BLaER1 treated with 17β-estradiol and CSF1 and Interleukin-3, amounts not matched to agents 10 nM and 100 nM (cell line): Measurements from ENCODE around the gene LRRC38.
A peak's percentile ranks its signal among the peaks of the same experiment; 100 is the strongest.
"Not testable (repeated sequence)": the region's sequence is repeated elsewhere in the genome, so short reads cannot be mapped to it uniquely, and the experiment has no call there.

Experiments used
- H3K27ac ChIP-seq, 11 experiments: shearing (Covaris generic); formaldehyde crosslinking; 2 replicates each; pipeline ENCODE4 v1.8.1; 2022
- H3K27me3 ChIP-seq, 11 experiments: shearing (Covaris generic); formaldehyde crosslinking; 2 replicates each; pipeline ENCODE4 v1.8.1; 2022
- H3K36me3 ChIP-seq, 11 experiments: shearing (Covaris generic); formaldehyde crosslinking; 2 replicates each; pipeline ENCODE4 v1.8.1; 2022
- H3K4me1 ChIP-seq, 10 experiments: shearing (Covaris generic); formaldehyde crosslinking; 2 replicates each; pipeline ENCODE4 v1.8.1; 2022
- H3K4me2 ChIP-seq, 11 experiments: shearing (Covaris generic); formaldehyde crosslinking; 2 replicates each; pipeline ENCODE4 v1.8.1; 2022
- H3K4me3 ChIP-seq, 10 experiments: shearing (Covaris generic); formaldehyde crosslinking; 2 replicates each; pipeline ENCODE4 v1.8.1; 2022
- H3K9ac ChIP-seq, 11 experiments: shearing (Covaris generic); formaldehyde crosslinking; 2 replicates each; pipeline ENCODE4 v1.8.1; 2022
- H3K9me3 ChIP-seq, 11 experiments: shearing (Covaris generic); formaldehyde crosslinking; replicated peaks in 1 of 11; 2 replicates each; pipeline ENCODE4 v1.8.1; 2022
- H4K20me1 ChIP-seq, 11 experiments: shearing (Covaris generic); formaldehyde crosslinking; 2 replicates each; pipeline ENCODE4 v1.8.1; 2022
- Cebpa-rat ChIP-seq, 11 experiments: shearing (Covaris generic); IDR thresholded peaks; 2 replicates each; pipeline ENCODE4 v1.8.1; 2022

Gene LRRC38

GRCh38 chr1:13469343-13469742 lies 44.5 kb downstream of the LRRC38 start:
- Histone ChIP-seq H3K9me3 (peaks cover 0 to 7% (median 0%) of the 10 kb centered on the region in 11 experiments; a peak in 1 of 22 replicates), H3K27ac (0 out of 22 replicates have a peak overlapping the region, but pooled peaks of 2 of the 11 experiments have one; percentile 15 to 28), H3K4me2 (peak overlapping the region in 5 of 11 experiments; percentile 6 to 38 (median 18); a peak in 7 of 22 replicates), H3K9ac (no peak overlapping the region), H3K4me3 (no peak overlapping the region), H4K20me1 (no peaks in the 10 kb centered on the region), H3K4me1 (peaks cover 0 to 6% (median 5%) of the 10 kb centered on the region in 10 experiments; a peak in 9 of 20 replicates), H3K36me3 (no peaks in the 10 kb centered on the region), H3K27me3 (no peaks in the 10 kb centered on the region)
- no peak for TF ChIP-seq Cebpa-rat (IDR thresholded peaks at IDR 0.05)

DNA sequence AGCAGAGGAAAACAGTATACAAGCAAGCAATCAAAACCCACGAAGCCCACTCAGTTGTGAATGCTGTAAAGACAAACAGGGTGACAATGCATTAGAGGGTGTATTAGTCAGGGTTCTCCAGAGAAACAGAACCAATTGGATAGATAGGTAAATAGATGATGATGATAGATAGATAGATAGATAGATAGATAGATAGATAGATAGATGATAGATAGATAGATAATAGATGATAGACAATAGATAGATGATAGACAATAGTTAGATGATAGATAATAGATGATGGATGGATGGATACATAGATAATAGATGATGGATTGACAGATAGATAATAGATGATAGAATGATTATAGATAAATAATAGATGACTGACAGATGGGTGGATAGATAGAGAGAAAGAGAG lies 48.3 kb downstream of the LRRC38 start:
- H4K20me1 ChIP-seq: no peaks in the 10 kb centered on the region
- H3K9me3 ChIP-seq: no peaks in the 10 kb centered on the region
- no peak for TF ChIP-seq Cebpa-rat (IDR thresholded peaks at IDR 0.05)
- no peak overlapping the region for H3K4me2 ChIP-seq
- H3K27ac ChIP-seq: no peak overlapping the region
- H3K9ac ChIP-seq: no peak overlapping the region
- no peak overlapping the region for H3K4me3 ChIP-seq
- no peaks in the 10 kb centered on the region for H3K36me3 ChIP-seq
- H3K27me3 ChIP-seq: no peaks in the 10 kb centered on the region
- peaks cover 0 to 6% (median 5%) of the 10 kb centered on the region in 10 experiments; a peak in 9 of 20 replicates for H3K4me1 ChIP-seq

GRCh38 chr1:13462682-13463081 lies 51.1 kb downstream of the LRRC38 start:
- TF ChIP-seq Cebpa-rat (IDR thresholded peaks at IDR 0.05): no peak
- H3K4me1 ChIP-seq: no peaks in the 10 kb centered on the region
- H3K9ac ChIP-seq: no peak overlapping the region
- H3K4me2 ChIP-seq: no peak overlapping the region
- no peaks in the 10 kb centered on the region for H3K27me3 ChIP-seq
- H3K36me3 ChIP-seq: no peaks in the 10 kb centered on the region
- no peak overlapping the region for H3K27ac ChIP-seq
- H3K9me3 ChIP-seq: no peaks in the 10 kb centered on the region
- no peak overlapping the region for H3K4me3 ChIP-seq
- no peaks in the 10 kb centered on the region for H4K20me1 ChIP-seq

GRCh38 chr1:13461977-13462376 lies 51.8 kb downstream of the LRRC38 start:
- Histone ChIP-seq H4K20me1 (no peaks in the 10 kb centered on the region), H3K27me3 (no peaks in the 10 kb centered on the region), H3K27ac (no peak overlapping the region), H3K4me3 (no peak overlapping the region), H3K9me3 (no peaks in the 10 kb centered on the region), H3K36me3 (no peaks in the 10 kb centered on the region), H3K9ac (no peak overlapping the region), H3K4me1 (no peaks in the 10 kb centered on the region), H3K4me2 (no peak overlapping the region)
- TF ChIP-seq Cebpa-rat (IDR thresholded peaks at IDR 0.05): no peak

DNA sequence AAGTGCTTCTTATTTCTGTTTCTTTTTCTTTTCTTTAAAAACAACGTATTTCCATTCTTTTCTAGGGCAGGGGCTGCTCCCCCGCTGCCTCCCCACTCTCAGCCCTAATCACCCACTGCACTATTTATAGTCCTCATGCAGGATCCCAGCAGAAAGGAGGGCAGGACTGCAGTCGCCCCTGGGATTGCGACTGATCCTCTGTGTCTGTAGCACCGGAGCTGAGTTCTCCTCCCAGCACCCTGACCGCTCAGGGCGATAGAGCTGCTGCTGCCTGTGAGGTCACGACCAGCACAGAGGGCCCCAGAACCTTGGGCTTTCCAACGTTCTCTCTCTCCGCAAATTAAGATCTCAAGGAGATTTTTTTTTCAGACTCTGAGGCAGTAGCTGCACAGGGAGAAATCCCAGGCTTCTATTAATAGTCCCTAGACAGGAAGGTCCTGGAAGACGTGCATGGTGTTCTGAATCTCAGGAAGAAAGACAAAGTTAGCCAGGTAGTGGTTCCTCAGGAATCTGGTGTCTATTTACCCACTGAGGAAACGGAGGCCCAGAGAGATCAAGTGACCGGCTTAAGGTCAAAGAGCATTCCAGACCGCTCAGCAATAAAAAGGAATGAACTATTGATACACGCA lies 56.8 kb downstream of the LRRC38 start:
- Histone ChIP-seq H3K4me2 (no peak overlapping the region), H3K4me3 (no peak overlapping the region), H3K27me3 (no peaks in the 10 kb centered on the region), H3K9me3 (no peaks in the 10 kb centered on the region), H3K9ac (no peak overlapping the region), H3K4me1 (no peaks in the 10 kb centered on the region; a peak in 2 of 20 replicates), H3K36me3 (no peaks in the 10 kb centered on the region), H3K27ac (no peak overlapping the region), H4K20me1 (no peaks in the 10 kb centered on the region)
- TF ChIP-seq Cebpa-rat (IDR thresholded peaks at IDR 0.05): no peak

DNA sequence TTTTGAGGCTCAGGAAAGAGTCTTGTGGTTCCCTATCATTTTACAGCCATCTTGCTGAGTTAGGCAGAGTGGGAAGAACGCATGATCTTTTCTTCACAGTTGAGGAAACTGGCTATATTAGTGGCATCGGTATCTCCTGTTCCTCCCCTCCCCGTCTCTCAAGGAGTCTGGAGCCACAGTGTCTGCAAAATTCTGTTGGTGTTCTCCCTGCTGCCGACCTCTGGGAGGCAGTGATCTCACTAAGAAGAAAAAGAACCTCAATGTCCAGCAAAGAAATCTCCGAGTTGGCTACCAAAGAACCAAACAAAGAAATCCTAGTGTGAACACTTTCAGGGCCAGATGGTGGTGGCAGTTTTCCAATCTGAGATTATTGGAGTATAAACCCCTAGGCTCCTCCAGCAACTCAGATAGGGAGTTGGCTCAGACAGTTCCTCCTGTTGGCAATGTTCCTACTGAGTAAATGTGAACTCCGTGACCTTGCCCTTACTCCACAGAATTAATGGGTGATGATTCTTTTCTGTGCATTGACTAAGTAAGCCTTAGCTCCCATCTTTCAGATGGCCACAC lies 62.3 kb downstream of the LRRC38 start:
- H3K4me2 ChIP-seq: no peak overlapping the region
- no peaks in the 10 kb centered on the region for H3K9me3 ChIP-seq
- H3K4me3 ChIP-seq: no peak overlapping the region
- peaks cover 0 to 3% (median 0%) of the 10 kb centered on the region in 10 experiments; a peak in 2 of 20 replicates for H3K4me1 ChIP-seq
- no peaks in the 10 kb centered on the region for H4K20me1 ChIP-seq
- H3K27me3 ChIP-seq: no peaks in the 10 kb centered on the region
- no peak overlapping the region for H3K27ac ChIP-seq
- no peak overlapping the region for H3K9ac ChIP-seq
- no peaks in the 10 kb centered on the region for H3K36me3 ChIP-seq
- TF ChIP-seq Cebpa-rat (IDR thresholded peaks at IDR 0.05): no peak

GRCh38 chr1:13450204-13450603 lies 63.6 kb downstream of the LRRC38 start:
- H3K9me3 ChIP-seq: no peaks in the 10 kb centered on the region
- no peaks in the 10 kb centered on the region for H4K20me1 ChIP-seq
- H3K4me3 ChIP-seq: no peak overlapping the region
- H3K4me2 ChIP-seq: no peak overlapping the region
- no peaks in the 10 kb centered on the region for H3K36me3 ChIP-seq
- H3K4me1 ChIP-seq: 0 out of 20 replicates have a peak, but pooled peaks cover 0 to 3% (median 0%) of the 10 kb centered on the region in 10 experiments
- no peaks in the 10 kb centered on the region for H3K27me3 ChIP-seq
- TF ChIP-seq Cebpa-rat (IDR thresholded peaks at IDR 0.05): no peak
- no peak overlapping the region for H3K27ac ChIP-seq
- no peak overlapping the region for H3K9ac ChIP-seq

- Histone ChIP-seq H3K27me3 (no peaks in the 10 kb centered on the region), H3K36me3 (no peaks in the 10 kb centered on the region), H4K20me1 (no peaks in the 10 kb centered on the region), H3K4me2 (no peak overlapping the region), H3K27ac (no peak overlapping the region), H3K9ac (no peak overlapping the region), H3K9me3 (peaks cover 0 to 8% (median 0%) of the 10 kb centered on the region in 11 experiments; a peak in 4 of 22 replicates), H3K4me3 (no peak overlapping the region), H3K4me1 (no peaks in the 10 kb centered on the region)
- no peak for TF ChIP-seq Cebpa-rat (IDR thresholded peaks at IDR 0.05)
Observed at GRCh38 chr1:13443335-13443979, 70.3 kb downstream of the LRRC38 start.

- H3K27ac ChIP-seq, H3K4me3 ChIP-seq, H4K20me1 ChIP-seq, H3K4me1 ChIP-seq, H3K27me3 ChIP-seq, H3K4me2 ChIP-seq, H3K9ac ChIP-seq, H3K36me3 ChIP-seq: not testable (repeated sequence)
- peaks cover 1 to 14% (median 3%) of the 10 kb centered on the region in 11 experiments; a peak in 19 of 22 replicates for H3K9me3 ChIP-seq
Observed at GRCh38 chr1:13439104-13439783, 74.6 kb downstream of the LRRC38 start.
